GM12874 (cell line): ENCODE results near the gene ALOX15B.

ENCODE experiments used
- CTCF ChIP-seq: IDR thresholded peaks from 2 replicates; pipeline ENCODE4 v1.5.1; 2011; ENCODE audit warnings: low read depth, mild to moderate bottlenecking, control low read depth, low read length, moderate library complexity; ENCODE audit not compliant: insufficient read depth

The ALOX15B gene

GRCh38 chr17:8055851-8056231 lies 17.0 kb downstream of the ALOX15B start:
- TF ChIP-seq CTCF = no peak

- no peak for TF ChIP-seq CTCF
These were observed 17.5 kb downstream of the ALOX15B start for GRCh38 chr17:8056232-8056975.

DNA sequence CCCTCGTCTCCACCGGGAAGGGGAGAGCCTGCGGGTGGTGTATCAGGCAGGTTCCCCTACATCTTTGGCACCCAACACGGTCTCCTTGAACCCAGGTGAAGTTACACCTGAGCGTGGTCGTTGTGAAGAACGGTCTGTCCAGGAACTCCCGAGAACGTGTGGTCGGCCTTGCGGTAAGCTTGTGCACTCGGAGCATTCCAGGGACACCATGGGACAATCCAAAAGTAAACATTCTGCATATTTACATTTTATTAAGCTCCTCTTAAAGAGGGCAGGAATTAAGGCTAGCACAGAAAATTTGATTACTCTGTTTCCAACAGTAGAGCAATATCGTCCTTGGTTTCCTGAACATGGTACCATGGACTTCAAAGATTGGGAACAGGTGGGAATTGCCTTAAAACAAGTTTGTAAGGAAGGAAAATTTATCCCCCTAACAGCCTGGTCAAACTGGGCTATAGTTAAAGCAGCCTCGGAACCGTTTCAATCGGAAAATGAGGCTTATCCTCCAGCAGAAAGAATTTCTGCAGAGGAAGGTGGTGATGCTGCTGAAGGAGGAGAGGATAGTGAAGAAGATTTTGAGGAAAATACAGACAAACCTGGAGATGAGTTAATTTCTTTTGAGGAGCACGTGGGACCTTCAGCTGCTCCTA lies 18.2 kb downstream of the ALOX15B start:
- no peak for TF ChIP-seq CTCF

GRCh38 chr17:8057691-8058114 lies 18.8 kb downstream of the ALOX15B start:
- TF ChIP-seq CTCF = peak; percentile 69

DNA sequence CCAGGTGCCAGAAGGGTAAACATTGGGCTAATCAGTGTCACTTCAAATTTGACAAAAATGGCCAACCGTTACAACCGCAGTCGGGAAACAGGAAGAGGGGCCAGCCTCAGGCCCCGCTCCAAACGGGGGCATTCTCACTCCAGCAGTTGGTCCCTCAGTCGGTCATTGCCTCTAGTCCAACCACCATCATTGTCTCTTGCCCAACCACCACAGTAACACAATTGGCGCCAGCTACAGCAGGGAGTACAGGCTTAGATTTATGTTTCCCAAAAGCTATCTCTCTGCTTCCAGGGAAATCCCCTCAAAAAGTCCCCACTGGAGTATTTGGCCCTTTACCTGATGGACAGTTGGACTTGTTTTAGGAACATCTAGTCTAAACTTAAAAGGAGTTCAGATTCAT lies 20.3 kb downstream of the ALOX15B start:
- no peak for TF ChIP-seq CTCF

DNA sequence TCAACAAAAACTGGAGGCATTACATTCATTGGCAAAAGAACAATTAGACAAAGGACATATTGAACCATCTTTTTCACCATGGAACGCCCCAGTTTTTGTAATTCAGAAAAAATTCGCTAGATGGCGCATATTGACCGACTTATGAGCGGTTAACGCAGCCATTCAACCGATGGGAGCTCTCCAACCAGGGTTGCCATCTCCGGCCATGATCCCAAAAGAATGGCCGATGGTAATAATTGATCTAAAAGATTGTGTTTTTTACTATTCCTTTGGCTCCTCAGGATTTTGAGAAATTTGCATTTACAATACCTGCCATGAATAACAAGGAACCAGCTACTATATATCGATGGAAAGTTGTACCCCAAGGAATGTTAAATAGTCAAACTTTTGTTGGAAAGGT lies 21.4 kb downstream of the ALOX15B start:
- peak; percentile 53 for TF ChIP-seq CTCF

- TF ChIP-seq CTCF = no peak
These were observed 23.6 kb downstream of the ALOX15B start for GRCh38 chr17:8062435-8062806.
